Fibroblast of peridontal ligament (primary cell): ENCODE measurements around the gene MSI2.

ENCODE experiments used
- DNase-seq: peaks from one replicate; pipeline ENCODE4 v3.0.0-alpha.2; 2010; ENCODE audit errors: extremely low read depth

MSI2 gene

GRCh38 chr17:57410169-57410568 lies 153.8 kb downstream of the MSI2 start:
- no peak for DNase-seq

GRCh38 chr17:57412520-57413096 lies 156.3 kb downstream of the MSI2 start:
- no peak for DNase-seq

- no peak for DNase-seq
Observed at GRCh38 chr17:57413848-57414651, 157.7 kb downstream of the MSI2 start.

GRCh38 chr17:57415751-57416207 lies 159.5 kb downstream of the MSI2 start:
- DNase-seq: no peak

GRCh38 chr17:57416369-57416768 lies 160.0 kb downstream of the MSI2 start:
- no peak for DNase-seq

GRCh38 chr17:57417956-57418355 lies 161.6 kb downstream of the MSI2 start:
- DNase-seq: no peak

- DNase-seq: no peak
Observed at GRCh38 chr17:57418463-57419246, 162.3 kb downstream of the MSI2 start.

- no peak for DNase-seq
Observed at GRCh38 chr17:57419940-57420550, 163.7 kb downstream of the MSI2 start.

GRCh38 chr17:57420734-57421717 lies 164.7 kb downstream of the MSI2 start:
- no peak for DNase-seq

GRCh38 chr17:57422574-57423164 lies 166.3 kb downstream of the MSI2 start:
- no peak for DNase-seq

GRCh38 chr17:57423541-57423940 lies 167.2 kb downstream of the MSI2 start:
- no peak for DNase-seq

GRCh38 chr17:57424273-57424672 lies 167.9 kb downstream of the MSI2 start:
- DNase-seq: no peak

GRCh38 chr17:57424777-57425188 lies 168.5 kb downstream of the MSI2 start:
- DNase-seq: no peak

GRCh38 chr17:57425431-57425830 lies 169.1 kb downstream of the MSI2 start:
- no peak for DNase-seq

- DNase-seq: no peak
Observed at GRCh38 chr17:57425903-57426880, 169.9 kb downstream of the MSI2 start.

- DNase-seq: no peak
Observed at GRCh38 chr17:57429966-57430365, 173.6 kb downstream of the MSI2 start.

GRCh38 chr17:57431415-57431814 lies 175.1 kb downstream of the MSI2 start:
- no peak for DNase-seq

- DNase-seq: no peak
Observed at GRCh38 chr17:57432507-57433277, 176.4 kb downstream of the MSI2 start.

- DNase-seq: no peak
Observed at GRCh38 chr17:57433452-57433851, 177.1 kb downstream of the MSI2 start.
